ENCODE results near the gene OSBPL7. TPM values are rescaled to one million over a fixed set of nuclear protein-coding genes. Genes with fewer than 3 reads are reported as not detected.

The OSBPL7 gene
- polyA plus RNA-seq, 3 donors, result 1.6 to 17.3 (median 1.6) TPM

DNA sequence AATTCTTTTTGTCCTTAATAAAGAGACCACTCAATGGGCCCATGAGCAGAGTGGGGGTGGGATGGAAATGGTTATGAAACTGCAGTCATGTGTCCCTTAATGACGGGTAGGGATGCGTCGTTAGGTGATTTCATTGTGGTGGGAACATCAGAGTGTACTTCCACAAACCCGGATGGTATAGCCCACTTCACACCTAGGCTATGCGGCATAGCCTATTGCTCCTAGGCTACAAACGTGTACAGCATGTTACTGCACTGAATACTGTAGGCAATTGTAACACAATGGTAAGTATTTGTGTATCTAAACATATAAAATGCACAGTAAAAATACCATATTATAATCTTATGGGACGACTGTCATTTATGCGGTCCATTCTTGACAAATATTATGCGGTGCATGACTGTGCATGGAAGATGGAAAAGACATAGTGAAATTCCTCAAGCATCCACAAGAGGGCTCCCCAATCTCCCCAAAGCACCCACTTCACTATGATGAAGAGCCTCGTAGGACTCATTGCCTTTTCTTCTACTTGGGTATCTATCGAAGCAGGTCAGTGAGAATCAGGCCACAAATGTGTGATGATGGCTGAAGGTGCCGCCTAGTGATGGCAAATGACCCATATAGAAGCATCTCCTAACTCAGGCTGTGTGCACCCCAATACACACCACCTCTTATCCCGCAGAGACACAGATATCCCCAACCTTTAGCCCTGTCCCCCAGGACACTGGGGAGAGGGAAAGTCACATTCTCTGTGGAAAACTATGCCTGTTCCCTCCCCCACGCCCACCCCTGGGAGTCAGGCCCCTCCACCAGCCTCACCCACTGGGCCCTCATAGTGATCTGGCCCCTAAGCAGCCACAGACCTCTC is 45.0 kb downstream of the OSBPL7 start:
- peaks cover 6% of the 10 kb centered on the region for H3K4me1 Mint-ChIP-seq
- Histone ChIP-seq H3K79me2 (ENCODE audit: insufficient read depth, low read length) (no peaks in the 10 kb centered on the region), H3K27me3 (ENCODE audit: control insufficient read depth in 2 of 2, insufficient read depth in 2 of 2, low read length in 2 of 2) (peaks cover 17 to 41% of the 10 kb centered on the region in 2 donors), H3K4me3 (replicated peaks in 1 of 3; ENCODE audit: low read depth in 2 of 3, low read length in 3 of 3) (no peak overlapping the region), H4K20me1 (ENCODE audit: insufficient read depth, low read length) (no peaks in the 10 kb centered on the region), H3K9me3 (replicated peaks in 1 of 2; ENCODE audit: control insufficient read depth in 1 of 2, insufficient read depth in 1 of 2, low read length in 2 of 2) (peaks cover 0 to 5% of the 10 kb centered on the region in 2 donors), H3K27ac (ENCODE audit: low read depth in 1 of 2, low read length in 2 of 2) (no peak overlapping the region), H3K4me1 (ENCODE audit: control insufficient read depth in 1 of 2, insufficient read depth in 2 of 2, low read length in 2 of 2) (peaks cover 0 to 8% of the 10 kb centered on the region in 2 donors), H2AFZ (ENCODE audit: insufficient read depth, low read depth, low read length, poor library complexity, severe bottlenecking) (no peak overlapping the region), H3K4me2 (replicated peaks; ENCODE audit: extremely low read depth, low read length, poor library complexity, severe bottlenecking) (no peak overlapping the region), H3K36me3 (replicated peaks in 1 of 2; ENCODE audit: control insufficient read depth in 1 of 2, insufficient read depth in 2 of 2, low read length in 2 of 2) (no peaks in the 10 kb centered on the region), H3K9ac (ENCODE audit: insufficient read depth, low read length, poor library complexity, severe bottlenecking) (no peak overlapping the region)
- intact Hi-C loops (cut with micrococcal nuclease), result no loop called here
- H3K4me3 Mint-ChIP-seq, result no peak overlapping the region
- no peak overlapping the region for H3K27ac Mint-ChIP-seq
- DNase-seq, result peak; percentile 24 to 46 (median 31)
- H3K36me3 Mint-ChIP-seq, result peaks cover 0 to 1% of the 10 kb centered on the region in 2 donors
- TF ChIP-seq, protein P1, sequence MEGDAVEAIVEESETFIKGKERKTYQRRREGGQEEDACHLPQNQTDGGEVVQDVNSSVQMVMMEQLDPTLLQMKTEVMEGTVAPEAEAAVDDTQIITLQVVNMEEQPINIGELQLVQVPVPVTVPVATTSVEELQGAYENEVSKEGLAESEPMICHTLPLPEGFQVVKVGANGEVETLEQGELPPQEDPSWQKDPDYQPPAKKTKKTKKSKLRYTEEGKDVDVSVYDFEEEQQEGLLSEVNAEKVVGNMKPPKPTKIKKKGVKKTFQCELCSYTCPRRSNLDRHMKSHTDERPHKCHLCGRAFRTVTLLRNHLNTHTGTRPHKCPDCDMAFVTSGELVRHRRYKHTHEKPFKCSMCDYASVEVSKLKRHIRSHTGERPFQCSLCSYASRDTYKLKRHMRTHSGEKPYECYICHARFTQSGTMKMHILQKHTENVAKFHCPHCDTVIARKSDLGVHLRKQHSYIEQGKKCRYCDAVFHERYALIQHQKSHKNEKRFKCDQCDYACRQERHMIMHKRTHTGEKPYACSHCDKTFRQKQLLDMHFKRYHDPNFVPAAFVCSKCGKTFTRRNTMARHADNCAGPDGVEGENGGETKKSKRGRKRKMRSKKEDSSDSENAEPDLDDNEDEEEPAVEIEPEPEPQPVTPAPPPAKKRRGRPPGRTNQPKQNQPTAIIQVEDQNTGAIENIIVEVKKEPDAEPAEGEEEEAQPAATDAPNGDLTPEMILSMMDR (IDR thresholded peaks at IDR 0.05), result peak; percentile 86
- no CpG with 5 or more reads among the region's 14 CpGs for WGBS (ENCODE audit: insufficient coverage)
- peaks cover 54 to 72% (median 68%) of the 10 kb centered on the region in 3 donors for H3K27me3 Mint-ChIP-seq (ENCODE audit: low read depth in 3 of 3)
- peaks cover 0 to 10% (median 6%) of the 10 kb centered on the region in 7 donors for H3K9me3 Mint-ChIP-seq

DNA sequence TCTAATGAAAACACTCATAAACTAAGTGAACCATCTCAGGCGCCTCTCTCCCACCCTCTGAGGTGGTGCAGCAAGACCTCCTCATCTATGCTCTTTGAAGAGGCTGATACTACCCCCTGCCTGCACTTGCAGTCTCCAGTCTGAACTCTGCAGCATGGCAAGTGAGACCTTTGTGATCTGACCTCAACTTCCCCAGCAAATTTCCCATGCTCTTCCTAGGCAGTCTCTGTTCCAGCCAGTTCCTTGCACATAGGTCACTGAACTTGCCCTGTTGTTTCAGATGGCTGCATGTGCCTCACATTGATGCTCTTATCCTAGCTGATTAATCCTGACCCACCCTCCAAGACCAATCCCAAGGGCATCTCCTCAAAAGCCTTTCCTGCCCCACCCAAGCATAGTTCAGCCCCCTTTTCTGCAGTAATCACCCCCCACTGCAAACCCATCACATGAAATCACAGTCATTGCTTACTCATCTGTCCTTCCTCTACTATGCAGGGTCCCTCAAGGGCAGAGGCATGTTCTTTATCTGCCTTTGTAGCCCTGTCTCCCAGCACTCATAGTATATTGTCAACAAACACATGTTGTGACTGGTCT is 46.5 kb downstream of the OSBPL7 start:
- Histone ChIP-seq H2AFZ (ENCODE audit: insufficient read depth, low read depth, low read length, poor library complexity, severe bottlenecking) (no peak overlapping the region), H3K4me1 (ENCODE audit: control insufficient read depth in 1 of 2, insufficient read depth in 2 of 2, low read length in 2 of 2) (peaks cover 0 to 8% of the 10 kb centered on the region in 2 donors), H3K36me3 (replicated peaks in 1 of 2; ENCODE audit: control insufficient read depth in 1 of 2, insufficient read depth in 2 of 2, low read length in 2 of 2) (no peaks in the 10 kb centered on the region), H3K9me3 (replicated peaks in 1 of 2; ENCODE audit: control insufficient read depth in 1 of 2, insufficient read depth in 1 of 2, low read length in 2 of 2) (peaks cover 0 to 6% of the 10 kb centered on the region in 2 donors), H3K4me2 (replicated peaks; ENCODE audit: extremely low read depth, low read length, poor library complexity, severe bottlenecking) (no peak overlapping the region), H4K20me1 (ENCODE audit: insufficient read depth, low read length) (no peaks in the 10 kb centered on the region), H3K79me2 (ENCODE audit: insufficient read depth, low read length) (no peaks in the 10 kb centered on the region), H3K27me3 (ENCODE audit: control insufficient read depth in 2 of 2, insufficient read depth in 2 of 2, low read length in 2 of 2) (peaks cover 17 to 35% of the 10 kb centered on the region in 2 donors), H3K27ac (ENCODE audit: low read depth in 1 of 2, low read length in 2 of 2) (no peak overlapping the region), H3K9ac (ENCODE audit: insufficient read depth, low read length, poor library complexity, severe bottlenecking) (no peak overlapping the region), H3K4me3 (replicated peaks in 1 of 3; ENCODE audit: low read depth in 2 of 3, low read length in 3 of 3) (no peak overlapping the region)
- 71% methylated on average over 1 of the region's 1 CpG for WGBS (ENCODE audit: insufficient coverage)
- TF ChIP-seq, protein P1 (IDR thresholded peaks at IDR 0.05), result no peak
- H3K36me3 Mint-ChIP-seq, result peaks cover 0 to 1% of the 10 kb centered on the region in 2 donors
- H3K4me1 Mint-ChIP-seq, result peaks cover 6% of the 10 kb centered on the region
- peak overlapping the region in 1 of 2 donors; percentile 3 for H3K4me3 Mint-ChIP-seq
- H3K27me3 Mint-ChIP-seq (ENCODE audit: low read depth in 3 of 3), result peaks cover 42 to 58% (median 56%) of the 10 kb centered on the region in 3 donors
- DNase-seq, result no peak
- H3K27ac Mint-ChIP-seq, result no peak overlapping the region
- intact Hi-C loops (cut with micrococcal nuclease), result no loop called here
- peaks cover 0 to 15% (median 8%) of the 10 kb centered on the region in 7 donors for H3K9me3 Mint-ChIP-seq
